ENCODE data around the gene TLX2. TPM values are rescaled to one million over a fixed set of nuclear protein-coding genes. Genes with fewer than 3 reads are reported as not detected.

TLX2 gene
- total and polyA plus RNA-seq, 2 of the 13 experiments (the other 11 are each of a cell fraction or from before 2014, with no cell fraction given), result 0.05 to 0.20 TPM

GRCh38 chr2:74482801-74483674 lies 31.2 kb upstream of the TLX2 start, which contains the start of the genes CCDC142 and TTC31 (continued):
- TF ChIP-seq MXD3 (CRISPR knock-in tag; IDR thresholded peaks at IDR 0.05), result peak; percentile 89
- peak; percentile 63 for TF ChIP-seq PPARG (CRISPR knock-in tag; conservative IDR thresholded peaks at IDR 0.05)
- no peak; the same call in 1 of the 2 replicates for TF ChIP-seq ATAD3A (CRISPR knock-in tag; IDR thresholded peaks at IDR 0.05)
- TF ChIP-seq MAF1 (CRISPR knock-in tag; IDR thresholded peaks at IDR 0.05; ENCODE audit: borderline replicate concordance), result 0 out of 2 replicates have a peak, but pooled peaks have one; percentile 66
- TF ChIP-seq ZNF792 (CRISPR knock-in tag; IDR thresholded peaks at IDR 0.05), result no peak; the same call in 1 of the 2 replicates
- TF ChIP-seq, protein P1, sequence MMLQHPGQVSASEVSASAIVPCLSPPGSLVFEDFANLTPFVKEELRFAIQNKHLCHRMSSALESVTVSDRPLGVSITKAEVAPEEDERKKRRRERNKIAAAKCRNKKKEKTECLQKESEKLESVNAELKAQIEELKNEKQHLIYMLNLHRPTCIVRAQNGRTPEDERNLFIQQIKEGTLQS (CRISPR knock-in tag; IDR thresholded peaks at IDR 0.05), result peak; percentile 43
- TF ChIP-seq ZNF17 (CRISPR knock-in tag; IDR thresholded peaks at IDR 0.05), result no peak
- no peak for TF ChIP-seq SALL2 (CRISPR knock-in tag; IDR thresholded peaks at IDR 0.05)
- TF ChIP-seq TARDBP (CRISPR knock-in tag; IDR thresholded peaks at IDR 0.05), result peak; percentile 98
- TF ChIP-seq HOXA3 (CRISPR knock-in tag; IDR thresholded peaks at IDR 0.05), result peak; percentile 97
- no peak; the same call in 1 of the 2 replicates for TF ChIP-seq ZNF614 (CRISPR knock-in tag; IDR thresholded peaks at IDR 0.05; ENCODE audit: borderline replicate concordance)
- peak; percentile 78 for TF ChIP-seq TFDP1 (CRISPR knock-in tag; IDR thresholded peaks at IDR 0.05; ENCODE audit: borderline replicate concordance)
- peak; percentile 30; the same call in 1 of the 2 replicates for TF ChIP-seq TBX2 (CRISPR knock-in tag; IDR thresholded peaks at IDR 0.05; ENCODE audit: borderline replicate concordance)
- TF ChIP-seq E2F2 (CRISPR knock-in tag; IDR thresholded peaks at IDR 0.05; ENCODE audit: borderline replicate concordance), result no peak; the same call in 1 of the 2 replicates
- TF ChIP-seq MYC (CRISPR knock-in tag; IDR thresholded peaks at IDR 0.05; ENCODE audit: borderline replicate concordance), result peak; percentile 82; the same call in 1 of the 2 replicates
- peak; percentile 81; the same call in 1 of the 2 replicates for TF ChIP-seq NFATC3 (CRISPR knock-in tag; IDR thresholded peaks at IDR 0.05)
- peak; percentile 96 for TF ChIP-seq CENPBD1 (CRISPR knock-in tag; IDR thresholded peaks at IDR 0.05; ENCODE audit: borderline replicate concordance, low read depth)
- TF ChIP-seq TEAD3 (CRISPR knock-in tag; optimal IDR thresholded peaks at IDR 0.05; ENCODE audit: borderline replicate concordance), result peak; percentile 46
- peak; percentile 74; the same call in 1 of the 2 replicates for TF ChIP-seq MXD4 (CRISPR knock-in tag; IDR thresholded peaks at IDR 0.05)
- peak; percentile 55 for TF ChIP-seq ZKSCAN8 (CRISPR knock-in tag; IDR thresholded peaks at IDR 0.05; ENCODE audit: borderline replicate concordance)
- TF ChIP-seq ZBTB43 (CRISPR knock-in tag; conservative IDR thresholded peaks at IDR 0.05), result peak; percentile 67; the same call in 1 of the 2 replicates
- TF ChIP-seq RFX3 (CRISPR knock-in tag; IDR thresholded peaks at IDR 0.05), result no peak
- TF ChIP-seq NKX3-1 (CRISPR knock-in tag; IDR thresholded peaks at IDR 0.05), result 0 out of 2 replicates have a peak, but pooled peaks have one; percentile 73
- peak; percentile 44; the same call in 1 of the 2 replicates for TF ChIP-seq CREBL2 (CRISPR knock-in tag; IDR thresholded peaks at IDR 0.05; ENCODE audit: borderline replicate concordance)

Measured in HepG2 (cell line).